Activated naive CD8-positive, alpha-beta T cell treated with anti-CD3 and anti-CD28 coated beads, Interleukin-2, amount 50 U/mL, for 16 hours (primary cell): ENCODE results near the gene ENOX2.
"Not testable (repeated sequence)": the region's sequence is repeated elsewhere in the genome, so short reads cannot be mapped to it uniquely, and the experiment has no call there.

Source experiments
- DNase-seq: peaks from one replicate; pipeline ENCODE4 v3.0.0-alpha.2; 2020; ENCODE audit warnings: low read depth, low spot score

ENOX2 gene

GRCh38 chrX:130828641-130829040, 74.4 kb downstream of the ENOX2 start:
- no peak for DNase-seq

- DNase-seq, result no peak
These were observed 75.4 kb downstream of the ENOX2 start for GRCh38 chrX:130827648-130828047.

GRCh38 chrX:130826249-130826648, 76.8 kb downstream of the ENOX2 start:
- DNase-seq, result no peak

GRCh38 chrX:130825525-130825924, 77.5 kb downstream of the ENOX2 start:
- DNase-seq, result no peak

- DNase-seq, result not testable (repeated sequence)
These were observed 83.6 kb downstream of the ENOX2 start for GRCh38 chrX:130819367-130819766.

- not testable (repeated sequence) for DNase-seq
These were observed 89.1 kb downstream of the ENOX2 start for GRCh38 chrX:130813932-130814331.

GRCh38 chrX:130810561-130810960, 92.4 kb downstream of the ENOX2 start:
- no peak for DNase-seq

- DNase-seq, result no peak
These were observed 97.1 kb downstream of the ENOX2 start for GRCh38 chrX:130805903-130806302.

- no peak for DNase-seq
These were observed 99.5 kb downstream of the ENOX2 start for GRCh38 chrX:130803537-130803936.

- DNase-seq, result no peak
These were observed 101.1 kb downstream of the ENOX2 start for GRCh38 chrX:130801901-130802300.

- no peak for DNase-seq
These were observed 103.6 kb downstream of the ENOX2 start for GRCh38 chrX:130799393-130799792.

- DNase-seq, result no peak
These were observed 109.0 kb downstream of the ENOX2 start for GRCh38 chrX:130793975-130794374.

GRCh38 chrX:130791870-130792269, 111.1 kb downstream of the ENOX2 start:
- not testable (repeated sequence) for DNase-seq

- DNase-seq, result no peak
These were observed 113.2 kb downstream of the ENOX2 start for GRCh38 chrX:130789793-130790192.

- DNase-seq, result no peak
These were observed 114.0 kb downstream of the ENOX2 start for GRCh38 chrX:130788786-130789581.

- DNase-seq, result no peak
These were observed 117.0 kb downstream of the ENOX2 start for GRCh38 chrX:130786030-130786429.

- no peak for DNase-seq
These were observed 124.2 kb downstream of the ENOX2 start for GRCh38 chrX:130778773-130779172.

GRCh38 chrX:130775849-130776248, 127.2 kb downstream of the ENOX2 start:
- no peak for DNase-seq

GRCh38 chrX:130772776-130773143, 130.2 kb downstream of the ENOX2 start:
- no peak for DNase-seq

- DNase-seq, result no peak
These were observed 130.8 kb downstream of the ENOX2 start for GRCh38 chrX:130772105-130772775.

- DNase-seq, result no peak
These were observed 131.4 kb downstream of the ENOX2 start for GRCh38 chrX:130771648-130772047.

- DNase-seq, result no peak
These were observed 131.8 kb downstream of the ENOX2 start for GRCh38 chrX:130771230-130771629.

GRCh38 chrX:130770615-130771014, 132.4 kb downstream of the ENOX2 start:
- no peak for DNase-seq
